PFSK-1 (cell line): ENCODE data around the gene AP3D1.

Experiments used
- POLR2AphosphoS5 ChIP-seq: IDR thresholded peaks from 2 replicates; pipeline ENCODE4 v1.6.1; 2012; ENCODE audit warnings: low read depth, mild to moderate bottlenecking, control low read depth, low read length, moderate library complexity
- TAF1 ChIP-seq: IDR thresholded peaks from 2 replicates; pipeline ENCODE4 v1.6.1; 2012; ENCODE audit warnings: low read length, control low read depth, borderline replicate concordance; ENCODE audit not compliant: insufficient read depth
- TF ChIP-seq, protein P1 (sequence below), 2 experiments: IDR thresholded peaks; 2 replicates each; pipeline versions ENCODE4 v1.6.1 to v1.8.0; 2011 to 2012; ENCODE audit warnings: low read depth in 2 of 2, low read length in 2 of 2, control low read depth in 1 of 2, inconsistent platforms in 1 of 2, mild to moderate bottlenecking in 1 of 2, moderate library complexity in 1 of 2; ENCODE audit not compliant: insufficient read depth in 1 of 2

DNA sequence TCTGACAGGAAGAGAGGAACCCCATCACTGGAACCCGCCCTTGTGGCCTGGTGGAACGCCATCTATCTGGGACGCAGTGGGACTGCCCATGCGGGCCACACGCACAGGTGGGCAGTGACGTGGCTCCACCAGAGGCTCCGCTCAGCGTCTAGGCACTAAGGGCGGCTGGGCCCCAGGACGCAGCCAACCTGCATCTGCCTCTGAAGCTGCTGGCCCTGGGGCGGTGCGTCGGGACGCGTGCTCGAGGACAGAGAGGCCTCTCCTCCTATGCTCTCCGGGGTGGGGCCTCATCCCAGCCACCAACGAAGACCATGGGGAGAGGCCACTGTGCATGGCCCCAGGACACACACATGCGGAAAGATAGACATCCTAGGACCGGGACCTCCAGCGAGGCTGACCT lies 36.5 kb downstream of the AP3D1 start:
- TF ChIP-seq POLR2AphosphoS5 (no peak), TAF1 (no peak)
- TF ChIP-seq, protein P1, sequence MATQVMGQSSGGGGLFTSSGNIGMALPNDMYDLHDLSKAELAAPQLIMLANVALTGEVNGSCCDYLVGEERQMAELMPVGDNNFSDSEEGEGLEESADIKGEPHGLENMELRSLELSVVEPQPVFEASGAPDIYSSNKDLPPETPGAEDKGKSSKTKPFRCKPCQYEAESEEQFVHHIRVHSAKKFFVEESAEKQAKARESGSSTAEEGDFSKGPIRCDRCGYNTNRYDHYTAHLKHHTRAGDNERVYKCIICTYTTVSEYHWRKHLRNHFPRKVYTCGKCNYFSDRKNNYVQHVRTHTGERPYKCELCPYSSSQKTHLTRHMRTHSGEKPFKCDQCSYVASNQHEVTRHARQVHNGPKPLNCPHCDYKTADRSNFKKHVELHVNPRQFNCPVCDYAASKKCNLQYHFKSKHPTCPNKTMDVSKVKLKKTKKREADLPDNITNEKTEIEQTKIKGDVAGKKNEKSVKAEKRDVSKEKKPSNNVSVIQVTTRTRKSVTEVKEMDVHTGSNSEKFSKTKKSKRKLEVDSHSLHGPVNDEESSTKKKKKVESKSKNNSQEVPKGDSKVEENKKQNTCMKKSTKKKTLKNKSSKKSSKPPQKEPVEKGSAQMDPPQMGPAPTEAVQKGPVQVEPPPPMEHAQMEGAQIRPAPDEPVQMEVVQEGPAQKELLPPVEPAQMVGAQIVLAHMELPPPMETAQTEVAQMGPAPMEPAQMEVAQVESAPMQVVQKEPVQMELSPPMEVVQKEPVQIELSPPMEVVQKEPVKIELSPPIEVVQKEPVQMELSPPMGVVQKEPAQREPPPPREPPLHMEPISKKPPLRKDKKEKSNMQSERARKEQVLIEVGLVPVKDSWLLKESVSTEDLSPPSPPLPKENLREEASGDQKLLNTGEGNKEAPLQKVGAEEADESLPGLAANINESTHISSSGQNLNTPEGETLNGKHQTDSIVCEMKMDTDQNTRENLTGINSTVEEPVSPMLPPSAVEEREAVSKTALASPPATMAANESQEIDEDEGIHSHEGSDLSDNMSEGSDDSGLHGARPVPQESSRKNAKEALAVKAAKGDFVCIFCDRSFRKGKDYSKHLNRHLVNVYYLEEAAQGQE (IDR thresholded peaks at IDR 0.05; ENCODE audit: insufficient read depth in 1 of 2, low read depth in 2 of 2, low read length in 2 of 2), result no peak
